Measurements from ENCODE around the gene HES7. TPM values are rescaled to one million over a fixed set of nuclear protein-coding genes. Genes with fewer than 3 reads are reported as not detected.

The HES7 gene
- total RNA-seq, 1 donor from 2014 or later: not detected

DNA sequence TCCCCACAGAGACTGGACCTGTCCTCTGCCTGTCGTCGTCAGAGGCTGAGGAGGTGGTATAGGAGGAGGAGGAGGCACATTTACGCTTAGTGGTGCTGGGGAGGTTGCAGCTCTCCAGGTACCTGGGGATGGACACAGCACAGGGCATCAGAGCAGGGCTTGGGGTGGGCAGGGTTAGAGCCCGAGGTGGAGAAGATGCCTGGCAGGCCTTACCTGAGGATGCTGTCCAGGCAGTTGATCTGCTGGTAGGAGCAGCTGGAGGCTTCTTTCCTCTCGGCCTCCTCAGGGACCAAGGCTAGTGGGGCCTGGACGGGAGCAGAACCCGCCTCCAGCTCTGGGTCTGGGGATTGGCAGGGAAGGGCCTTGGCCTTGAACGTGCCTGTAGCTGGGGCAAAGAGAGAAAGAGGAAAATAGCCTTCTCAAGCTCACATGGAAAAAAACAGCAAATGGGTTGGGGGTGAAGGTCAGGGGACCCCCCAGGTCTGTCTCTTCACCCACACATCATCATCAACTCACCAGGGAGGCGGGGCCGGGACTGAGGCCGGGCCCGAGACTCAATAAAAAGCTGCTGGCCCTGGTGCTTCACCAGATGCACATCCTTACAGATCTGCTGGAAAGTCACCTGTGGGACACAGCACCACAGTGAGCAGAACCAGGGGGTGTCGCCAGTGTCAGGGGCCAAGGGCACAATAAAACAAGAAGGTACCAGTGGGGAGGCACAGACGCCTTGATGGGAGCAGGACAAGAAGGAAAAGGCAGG lies 22.7 kb upstream of the HES7 start:
- Histone ChIP-seq H3K27ac (peak overlapping the region; percentile 99), H3K27me3 (no peaks in the 10 kb centered on the region), H3K9me3 (no peaks in the 10 kb centered on the region), H3K36me3 (peaks cover 93 to 94% of the 10 kb centered on the region in 2 donors), H3K4me3 (no peak overlapping the region), H3K4me1 (peaks cover 8 to 28% of the 10 kb centered on the region in 2 donors)
- peak in 1 of 2 donors; percentile 62 for DNase-seq (ENCODE audit: low spot score in 2 of 2)
- intact Hi-C loops (cut with DNase I): no loop called here
- TF ChIP-seq, protein P1, sequence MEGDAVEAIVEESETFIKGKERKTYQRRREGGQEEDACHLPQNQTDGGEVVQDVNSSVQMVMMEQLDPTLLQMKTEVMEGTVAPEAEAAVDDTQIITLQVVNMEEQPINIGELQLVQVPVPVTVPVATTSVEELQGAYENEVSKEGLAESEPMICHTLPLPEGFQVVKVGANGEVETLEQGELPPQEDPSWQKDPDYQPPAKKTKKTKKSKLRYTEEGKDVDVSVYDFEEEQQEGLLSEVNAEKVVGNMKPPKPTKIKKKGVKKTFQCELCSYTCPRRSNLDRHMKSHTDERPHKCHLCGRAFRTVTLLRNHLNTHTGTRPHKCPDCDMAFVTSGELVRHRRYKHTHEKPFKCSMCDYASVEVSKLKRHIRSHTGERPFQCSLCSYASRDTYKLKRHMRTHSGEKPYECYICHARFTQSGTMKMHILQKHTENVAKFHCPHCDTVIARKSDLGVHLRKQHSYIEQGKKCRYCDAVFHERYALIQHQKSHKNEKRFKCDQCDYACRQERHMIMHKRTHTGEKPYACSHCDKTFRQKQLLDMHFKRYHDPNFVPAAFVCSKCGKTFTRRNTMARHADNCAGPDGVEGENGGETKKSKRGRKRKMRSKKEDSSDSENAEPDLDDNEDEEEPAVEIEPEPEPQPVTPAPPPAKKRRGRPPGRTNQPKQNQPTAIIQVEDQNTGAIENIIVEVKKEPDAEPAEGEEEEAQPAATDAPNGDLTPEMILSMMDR (IDR thresholded peaks at IDR 0.05): no peak

DNA sequence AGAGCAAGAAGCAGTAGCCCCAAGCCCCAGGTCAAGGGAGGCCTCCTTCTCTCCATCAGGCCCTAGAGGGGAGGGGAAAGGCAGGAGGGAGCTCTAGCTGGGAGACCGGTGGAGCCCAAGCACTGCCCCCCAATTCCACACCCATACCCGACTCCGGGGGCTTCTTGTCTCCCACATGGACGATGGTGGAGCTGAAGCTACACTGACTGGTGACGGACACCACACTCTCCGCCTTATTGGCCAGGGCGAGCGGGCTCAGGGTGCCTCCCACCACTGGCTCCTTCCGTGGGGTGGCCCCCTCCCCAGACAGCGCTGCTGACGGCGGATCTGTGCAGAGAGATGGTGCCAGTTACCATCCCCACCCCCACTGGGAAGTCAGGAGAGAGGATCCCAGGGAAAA lies 21.9 kb upstream of the HES7 start:
- Histone ChIP-seq H3K27ac (peak overlapping the region; percentile 99), H3K4me1 (peaks cover 7 to 27% of the 10 kb centered on the region in 2 donors), H3K36me3 (peaks cover 100% of the 10 kb centered on the region in 2 donors), H3K9me3 (no peaks in the 10 kb centered on the region), H3K27me3 (no peaks in the 10 kb centered on the region), H3K4me3 (no peak overlapping the region)
- DNase-seq (ENCODE audit: low spot score in 2 of 2): peak in 1 of 2 donors; percentile 60
- intact Hi-C loops (cut with DNase I): no loop called here
- TF ChIP-seq, protein P1 (IDR thresholded peaks at IDR 0.05): no peak

DNA sequence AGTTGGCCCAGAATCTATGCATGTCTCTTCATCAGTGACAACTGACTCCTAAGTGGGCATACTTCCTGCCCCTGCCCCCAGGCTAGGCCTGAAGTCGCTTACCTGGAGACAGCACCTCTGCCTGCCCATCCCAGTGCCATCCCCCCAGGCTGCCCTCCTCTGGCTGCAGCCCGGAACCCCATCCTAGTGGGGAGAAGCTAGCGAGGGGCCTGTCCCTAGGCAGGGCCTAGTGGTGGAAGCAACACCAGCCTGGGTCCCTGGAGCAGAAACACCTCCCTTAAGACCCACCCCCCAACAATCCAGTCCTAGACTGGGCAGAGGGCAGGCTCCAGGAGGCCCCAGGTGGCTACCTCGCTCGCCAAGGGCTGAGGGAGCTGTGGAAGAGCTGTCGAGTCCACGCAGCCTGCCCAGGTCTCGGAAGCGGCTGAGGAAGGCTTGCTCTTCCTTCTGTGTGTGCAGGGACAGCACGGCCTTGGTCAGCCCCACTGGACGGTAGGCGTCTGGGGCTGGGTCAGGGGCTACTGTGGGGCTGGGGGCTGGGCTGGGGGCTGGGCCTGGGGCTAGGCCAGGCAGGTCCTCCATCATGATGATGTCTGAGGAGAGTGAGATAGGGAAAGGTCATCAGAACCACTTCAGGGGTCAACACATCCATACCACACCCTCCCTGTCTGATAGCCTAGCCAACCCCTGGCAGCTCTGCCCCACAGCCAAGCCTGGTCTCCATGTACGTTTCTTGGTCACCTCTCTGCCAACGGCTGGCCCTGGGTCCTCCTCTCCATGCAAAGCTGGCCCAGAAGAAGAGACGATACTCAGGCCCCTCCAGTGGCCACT lies 20.7 kb upstream of the HES7 start:
- TF ChIP-seq, protein P1 (IDR thresholded peaks at IDR 0.05): no peak
- Histone ChIP-seq H3K9me3 (no peaks in the 10 kb centered on the region), H3K4me3 (no peak overlapping the region), H3K4me1 (peaks cover 0 to 19% of the 10 kb centered on the region in 2 donors), H3K36me3 (peaks cover 100% of the 10 kb centered on the region in 2 donors), H3K27ac (peak overlapping the region; percentile 13 to 29), H3K27me3 (no peaks in the 10 kb centered on the region)
- peak in 1 of 2 donors; percentile 61 for DNase-seq (ENCODE audit: low spot score in 2 of 2)
- intact Hi-C loops (cut with DNase I): no loop called here

DNA sequence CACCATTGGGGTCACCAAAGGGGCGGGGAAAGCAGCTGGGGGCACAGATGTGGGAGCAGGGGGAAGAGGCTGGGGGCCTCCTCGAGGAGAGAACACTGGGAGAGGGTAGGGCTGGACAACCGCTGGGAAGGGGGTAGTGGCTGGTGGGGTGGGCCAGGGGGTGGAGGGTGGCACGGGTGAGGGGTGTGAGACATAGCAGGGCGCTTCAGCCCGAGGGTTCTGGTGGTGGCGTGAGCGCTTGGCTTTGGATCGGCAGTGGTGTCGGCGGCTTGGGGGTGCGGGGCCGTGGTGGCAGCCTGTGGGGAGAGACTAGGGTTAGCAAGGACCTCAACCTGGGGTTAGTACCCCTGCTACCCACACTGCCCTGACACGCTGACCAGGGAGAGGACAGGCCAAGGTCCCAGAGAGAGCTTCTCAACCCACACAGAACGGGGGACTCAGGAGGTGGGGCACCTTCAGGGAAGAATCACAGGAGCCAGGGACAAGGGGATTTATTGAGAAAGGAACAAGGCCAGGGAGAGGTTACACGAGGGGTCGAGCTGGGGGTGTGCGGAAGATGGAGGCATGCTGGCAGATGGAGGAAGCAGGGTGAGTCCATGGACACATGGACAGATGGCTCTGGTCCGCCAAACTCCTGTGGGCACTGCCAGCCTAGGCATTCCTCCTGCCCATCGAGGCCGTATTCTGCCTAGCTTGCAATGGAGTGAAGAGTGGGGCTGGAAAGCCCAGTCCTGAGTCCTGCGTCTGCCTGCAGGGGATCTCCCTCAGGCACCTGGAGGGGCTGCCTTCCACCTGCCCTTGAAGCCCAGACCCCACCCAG lies 19.9 kb upstream of the HES7 start:
- Histone ChIP-seq H3K27me3 (no peaks in the 10 kb centered on the region), H3K4me1 (peaks cover 4 to 19% of the 10 kb centered on the region in 2 donors), H3K4me3 (no peak overlapping the region), H3K36me3 (peaks cover 96% of the 10 kb centered on the region in 2 donors), H3K27ac (peak overlapping the region; percentile 13 to 60), H3K9me3 (no peaks in the 10 kb centered on the region)
- peak in 1 of 2 donors; percentile 71 for DNase-seq (ENCODE audit: low spot score in 2 of 2)
- TF ChIP-seq, protein P1 (IDR thresholded peaks at IDR 0.05): no peak
- intact Hi-C loops (cut with DNase I): no loop called here

DNA sequence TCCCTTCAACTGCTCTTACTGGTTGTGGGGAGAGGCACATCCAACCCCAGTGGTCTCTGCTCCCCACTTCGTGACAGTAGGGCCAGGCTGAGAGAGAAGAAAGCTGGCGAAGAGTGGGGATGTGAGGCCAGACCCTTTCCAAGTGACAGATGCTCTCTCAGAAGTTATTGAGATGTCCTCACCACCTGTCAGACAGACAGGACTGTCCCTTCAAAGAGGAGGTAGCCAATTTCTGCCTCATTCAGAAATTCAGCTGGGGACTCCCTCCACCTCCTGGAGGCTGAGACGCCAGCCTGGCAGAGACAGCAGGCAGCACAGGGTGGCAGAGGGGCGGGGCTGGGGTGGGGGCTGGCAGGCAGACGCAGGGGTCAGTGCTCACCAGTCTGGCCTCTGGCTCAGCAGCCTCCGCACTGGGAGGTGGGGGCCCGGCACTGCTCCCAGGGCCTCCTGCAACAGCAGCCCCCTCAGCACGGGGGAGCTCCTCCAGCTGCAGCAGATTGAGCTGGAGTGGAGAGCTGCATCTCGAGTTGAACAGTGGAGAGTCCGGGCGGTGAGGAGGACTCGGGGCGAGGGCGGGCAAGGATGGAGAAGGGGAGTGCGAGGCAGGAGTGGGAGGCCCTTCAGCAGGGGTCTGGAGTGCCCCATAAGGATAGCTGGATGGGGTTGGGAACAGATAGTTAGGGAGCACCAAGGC lies 19.1 kb upstream of the HES7 start:
- Histone ChIP-seq H3K4me3 (no peak overlapping the region), H3K27ac (peak overlapping the region; percentile 13 to 60), H3K9me3 (no peaks in the 10 kb centered on the region), H3K4me1 (peaks cover 4 to 16% of the 10 kb centered on the region in 2 donors), H3K27me3 (no peaks in the 10 kb centered on the region), H3K36me3 (peaks cover 88 to 89% of the 10 kb centered on the region in 2 donors)
- intact Hi-C loops (cut with DNase I): no loop called here
- peak in 1 of 2 donors; percentile 61 for DNase-seq (ENCODE audit: low spot score in 2 of 2)
- TF ChIP-seq, protein P1 (IDR thresholded peaks at IDR 0.05): no peak

Measured in ascending aorta (tissue), 2 donors.